GM12873 (cell line): ENCODE measurements around the gene SLFN12.

Experiments
- CTCF ChIP-seq: IDR thresholded peaks from 2 replicates; pipeline ENCODE4 v1.5.1; 2012; ENCODE audit warnings: low read depth, mild to moderate bottlenecking, moderate library complexity, low read length, control low read depth; ENCODE audit not compliant: insufficient read depth; ENCODE audit errors: missing control alignments

SLFN12 gene

GRCh38 chr17:35374766-35375344, 57.4 kb downstream of the SLFN12 start:
- no peak for TF ChIP-seq CTCF

GRCh38 chr17:35373984-35374765, 58.1 kb downstream of the SLFN12 start:
- no peak for TF ChIP-seq CTCF

GRCh38 chr17:35373534-35373983, 58.7 kb downstream of the SLFN12 start, which contains the start of gene SLFN11:
SLFN11 (minus strand) TSS chr17:35373621; CDS start chr17:35363807, 9,814 bp downstream.
- TF ChIP-seq CTCF = no peak

- no peak for TF ChIP-seq CTCF
Measured at GRCh38 chr17:35372846-35373533, 59.3 kb downstream of the SLFN12 start.

- no peak for TF ChIP-seq CTCF
Measured at GRCh38 chr17:35371934-35372333, 60.4 kb downstream of the SLFN12 start.

GRCh38 chr17:35368081-35368830, 64.0 kb downstream of the SLFN12 start:
- no peak for TF ChIP-seq CTCF
